ENCODE measurements around the gene ERCC1. TPM values are rescaled to one million over a fixed set of nuclear protein-coding genes. Genes with fewer than 3 reads are reported as not detected.

The ERCC1 gene
- total RNA-seq, 1 experiment from 2014 or later, result 62.4 TPM

DNA sequence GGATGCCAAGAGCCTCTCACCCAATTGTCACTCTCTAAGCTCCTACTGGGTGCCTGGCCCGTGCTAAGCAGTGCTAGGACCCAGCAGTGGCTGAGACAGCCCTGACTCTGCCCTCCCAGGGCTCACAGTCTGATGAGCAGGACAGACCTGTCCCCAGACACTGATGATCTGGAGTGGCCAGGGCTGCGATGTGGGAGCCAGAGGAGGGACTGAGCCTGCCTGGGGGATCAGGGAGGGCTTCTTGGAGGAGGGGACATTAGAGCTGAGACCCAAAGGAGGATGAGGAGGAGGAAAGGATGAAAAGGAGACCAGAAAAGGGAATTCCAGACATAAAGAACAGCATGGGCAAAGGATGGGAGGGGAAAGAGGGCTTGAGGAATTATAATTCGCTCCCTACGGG lies 6.6 kb downstream of the ERCC1 start:
- Histone ChIP-seq H2BK12ac (ENCODE audit: insufficient read length, low read depth, low read length) (no peak overlapping the region), H2BK120ac (ENCODE audit: low read depth, low read length, poor library complexity, severe bottlenecking) (no peak overlapping the region), H4K20me1 (ENCODE audit: control insufficient read depth, insufficient read depth, insufficient read length) (no peaks in the 10 kb centered on the region), H3T11ph (ENCODE audit: low read length) (no peak overlapping the region), H3K23me2 (ENCODE audit: insufficient read length, low read depth, low read length, poor library complexity, severe bottlenecking) (no peaks in the 10 kb centered on the region), H3K79me2 (ENCODE audit: insufficient read depth, low read length) (no peaks in the 10 kb centered on the region), H3K14ac (ENCODE audit: insufficient read depth, low read length) (no peak overlapping the region), H4K5ac (ENCODE audit: insufficient read length, low read depth, low read length) (no peak overlapping the region), H3K27ac (ENCODE audit: insufficient read length, low read depth, low read length) (no peak overlapping the region), H2BK20ac (ENCODE audit: low read depth, low read length, poor library complexity, severe bottlenecking) (no peak overlapping the region), H3K27me3 (ENCODE audit: insufficient read depth, low read length) (no peaks in the 10 kb centered on the region), H2BK15ac (ENCODE audit: low read depth, low read length) (no peak overlapping the region), H4K91ac (ENCODE audit: insufficient read length, low read depth, low read length) (no peak overlapping the region), H3K9me3 (ENCODE audit: control insufficient read depth, low read depth, low read length) (no peaks in the 10 kb centered on the region), H3K9ac (ENCODE audit: extremely low read depth, insufficient read length, low read length) (no peak overlapping the region), H4K8ac (replicated peaks; ENCODE audit: insufficient read length, low read depth, low read length) (no peak overlapping the region), H2AK5ac (ENCODE audit: insufficient read length, low read length) (no peak overlapping the region), H3K4me1 (ENCODE audit: insufficient read depth, low read length) (no peaks in the 10 kb centered on the region), H3K4me2 (ENCODE audit: insufficient read depth, insufficient read length, low read length) (no peak overlapping the region), H3K79me1 (ENCODE audit: insufficient read depth, low read depth, low read length, poor library complexity, severe bottlenecking) (no peaks in the 10 kb centered on the region), H2BK5ac (ENCODE audit: insufficient read length, low read length) (no peak overlapping the region), H3K56ac (ENCODE audit: insufficient read length, low read depth, low read length) (no peak overlapping the region), H3K4ac (ENCODE audit: low read depth, low read length) (no peak overlapping the region), H2AFZ (ENCODE audit: low read length) (no peak overlapping the region), H3K18ac (ENCODE audit: insufficient read length, low read depth, low read length) (no peak overlapping the region), H3K23ac (ENCODE audit: insufficient read length, low read depth, low read length) (no peak overlapping the region)
- H3K4me3 Mint-ChIP-seq, result no peak overlapping the region
- H3K36me3 Mint-ChIP-seq (ENCODE audit: insufficient read depth in 1 of 3, low read depth in 3 of 3), result peaks cover 28 to 71% (median 70%) of the 10 kb centered on the region in 3 experiments
- H3K9me3 Mint-ChIP-seq, result no peaks in the 10 kb centered on the region; a peak in 1 of 5 replicates
- WGBS (ENCODE audit: extremely low coverage, insufficient read length, low lambda C conversion rate), result no CpG with 5 or more reads among the region's 4 CpGs
- H3K27ac Mint-ChIP-seq, result peak overlapping the region in 1 of 3 experiments; percentile 40; a peak in 1 of 7 replicates
- TF ChIP-seq, protein P1, sequence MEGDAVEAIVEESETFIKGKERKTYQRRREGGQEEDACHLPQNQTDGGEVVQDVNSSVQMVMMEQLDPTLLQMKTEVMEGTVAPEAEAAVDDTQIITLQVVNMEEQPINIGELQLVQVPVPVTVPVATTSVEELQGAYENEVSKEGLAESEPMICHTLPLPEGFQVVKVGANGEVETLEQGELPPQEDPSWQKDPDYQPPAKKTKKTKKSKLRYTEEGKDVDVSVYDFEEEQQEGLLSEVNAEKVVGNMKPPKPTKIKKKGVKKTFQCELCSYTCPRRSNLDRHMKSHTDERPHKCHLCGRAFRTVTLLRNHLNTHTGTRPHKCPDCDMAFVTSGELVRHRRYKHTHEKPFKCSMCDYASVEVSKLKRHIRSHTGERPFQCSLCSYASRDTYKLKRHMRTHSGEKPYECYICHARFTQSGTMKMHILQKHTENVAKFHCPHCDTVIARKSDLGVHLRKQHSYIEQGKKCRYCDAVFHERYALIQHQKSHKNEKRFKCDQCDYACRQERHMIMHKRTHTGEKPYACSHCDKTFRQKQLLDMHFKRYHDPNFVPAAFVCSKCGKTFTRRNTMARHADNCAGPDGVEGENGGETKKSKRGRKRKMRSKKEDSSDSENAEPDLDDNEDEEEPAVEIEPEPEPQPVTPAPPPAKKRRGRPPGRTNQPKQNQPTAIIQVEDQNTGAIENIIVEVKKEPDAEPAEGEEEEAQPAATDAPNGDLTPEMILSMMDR (conservative IDR thresholded peaks at IDR 0.05), result no peak
- no peak for DNase-seq
- H3K27me3 Mint-ChIP-seq (ENCODE audit: low read depth), result no peaks in the 10 kb centered on the region
- peaks cover 6 to 10% of the 10 kb centered on the region in 2 experiments; a peak in 3 of 4 replicates for H3K4me1 Mint-ChIP-seq

Data from H9 (cell line).